HL-60 (cell line): ENCODE data around the gene SMTNL1.

Experiments used
- GABPA ChIP-seq: IDR thresholded peaks from 2 replicates; pipeline ENCODE4 v1.6.1; 2012; ENCODE audit warnings: low read depth
- POLR2AphosphoS5 ChIP-seq: IDR thresholded peaks from 2 replicates; pipeline ENCODE4 v1.6.1; 2012; ENCODE audit warnings: low read depth
- SPI1 ChIP-seq: IDR thresholded peaks from 2 replicates; pipeline ENCODE4 v1.6.1; 2012; ENCODE audit warnings: low read depth, mild to moderate bottlenecking, borderline replicate concordance
- TF ChIP-seq, protein P1 (sequence below): IDR thresholded peaks from 2 replicates; pipeline ENCODE4 v1.6.1; 2012; ENCODE audit warnings: low read depth; ENCODE audit not compliant: insufficient replicate concordance
- TF ChIP-seq, protein P2 (sequence below): IDR thresholded peaks from one replicate; pipeline ENCODE4 v1.5.1; 2011; ENCODE audit warnings: low read length, control low read depth, inconsistent platforms; ENCODE audit not compliant: insufficient read depth

- TF ChIP-seq, protein P1, sequence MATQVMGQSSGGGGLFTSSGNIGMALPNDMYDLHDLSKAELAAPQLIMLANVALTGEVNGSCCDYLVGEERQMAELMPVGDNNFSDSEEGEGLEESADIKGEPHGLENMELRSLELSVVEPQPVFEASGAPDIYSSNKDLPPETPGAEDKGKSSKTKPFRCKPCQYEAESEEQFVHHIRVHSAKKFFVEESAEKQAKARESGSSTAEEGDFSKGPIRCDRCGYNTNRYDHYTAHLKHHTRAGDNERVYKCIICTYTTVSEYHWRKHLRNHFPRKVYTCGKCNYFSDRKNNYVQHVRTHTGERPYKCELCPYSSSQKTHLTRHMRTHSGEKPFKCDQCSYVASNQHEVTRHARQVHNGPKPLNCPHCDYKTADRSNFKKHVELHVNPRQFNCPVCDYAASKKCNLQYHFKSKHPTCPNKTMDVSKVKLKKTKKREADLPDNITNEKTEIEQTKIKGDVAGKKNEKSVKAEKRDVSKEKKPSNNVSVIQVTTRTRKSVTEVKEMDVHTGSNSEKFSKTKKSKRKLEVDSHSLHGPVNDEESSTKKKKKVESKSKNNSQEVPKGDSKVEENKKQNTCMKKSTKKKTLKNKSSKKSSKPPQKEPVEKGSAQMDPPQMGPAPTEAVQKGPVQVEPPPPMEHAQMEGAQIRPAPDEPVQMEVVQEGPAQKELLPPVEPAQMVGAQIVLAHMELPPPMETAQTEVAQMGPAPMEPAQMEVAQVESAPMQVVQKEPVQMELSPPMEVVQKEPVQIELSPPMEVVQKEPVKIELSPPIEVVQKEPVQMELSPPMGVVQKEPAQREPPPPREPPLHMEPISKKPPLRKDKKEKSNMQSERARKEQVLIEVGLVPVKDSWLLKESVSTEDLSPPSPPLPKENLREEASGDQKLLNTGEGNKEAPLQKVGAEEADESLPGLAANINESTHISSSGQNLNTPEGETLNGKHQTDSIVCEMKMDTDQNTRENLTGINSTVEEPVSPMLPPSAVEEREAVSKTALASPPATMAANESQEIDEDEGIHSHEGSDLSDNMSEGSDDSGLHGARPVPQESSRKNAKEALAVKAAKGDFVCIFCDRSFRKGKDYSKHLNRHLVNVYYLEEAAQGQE: no peak
- TF ChIP-seq, protein P2, sequence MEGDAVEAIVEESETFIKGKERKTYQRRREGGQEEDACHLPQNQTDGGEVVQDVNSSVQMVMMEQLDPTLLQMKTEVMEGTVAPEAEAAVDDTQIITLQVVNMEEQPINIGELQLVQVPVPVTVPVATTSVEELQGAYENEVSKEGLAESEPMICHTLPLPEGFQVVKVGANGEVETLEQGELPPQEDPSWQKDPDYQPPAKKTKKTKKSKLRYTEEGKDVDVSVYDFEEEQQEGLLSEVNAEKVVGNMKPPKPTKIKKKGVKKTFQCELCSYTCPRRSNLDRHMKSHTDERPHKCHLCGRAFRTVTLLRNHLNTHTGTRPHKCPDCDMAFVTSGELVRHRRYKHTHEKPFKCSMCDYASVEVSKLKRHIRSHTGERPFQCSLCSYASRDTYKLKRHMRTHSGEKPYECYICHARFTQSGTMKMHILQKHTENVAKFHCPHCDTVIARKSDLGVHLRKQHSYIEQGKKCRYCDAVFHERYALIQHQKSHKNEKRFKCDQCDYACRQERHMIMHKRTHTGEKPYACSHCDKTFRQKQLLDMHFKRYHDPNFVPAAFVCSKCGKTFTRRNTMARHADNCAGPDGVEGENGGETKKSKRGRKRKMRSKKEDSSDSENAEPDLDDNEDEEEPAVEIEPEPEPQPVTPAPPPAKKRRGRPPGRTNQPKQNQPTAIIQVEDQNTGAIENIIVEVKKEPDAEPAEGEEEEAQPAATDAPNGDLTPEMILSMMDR: no peak
- TF ChIP-seq POLR2AphosphoS5: no peak
- TF ChIP-seq GABPA: no peak
- TF ChIP-seq SPI1: no peak
Measured at GRCh38 chr11:57544566-57544965, 7.2 kb downstream of the SMTNL1 start.
